GM21529 (cell line): Measurements from ENCODE around the gene ANKRD40.
"Not testable (repeated sequence)": the region's sequence is repeated elsewhere in the genome, so short reads cannot be mapped to it uniquely, and the experiment has no call there.

Experiments
- ATAC-seq: cut with Tn5 transposase; IDR thresholded peaks from one replicate; pipeline ENCODE4 v1.9.1; 2021; ENCODE audit not compliant: unreplicated experiment

Gene ANKRD40

DNA sequence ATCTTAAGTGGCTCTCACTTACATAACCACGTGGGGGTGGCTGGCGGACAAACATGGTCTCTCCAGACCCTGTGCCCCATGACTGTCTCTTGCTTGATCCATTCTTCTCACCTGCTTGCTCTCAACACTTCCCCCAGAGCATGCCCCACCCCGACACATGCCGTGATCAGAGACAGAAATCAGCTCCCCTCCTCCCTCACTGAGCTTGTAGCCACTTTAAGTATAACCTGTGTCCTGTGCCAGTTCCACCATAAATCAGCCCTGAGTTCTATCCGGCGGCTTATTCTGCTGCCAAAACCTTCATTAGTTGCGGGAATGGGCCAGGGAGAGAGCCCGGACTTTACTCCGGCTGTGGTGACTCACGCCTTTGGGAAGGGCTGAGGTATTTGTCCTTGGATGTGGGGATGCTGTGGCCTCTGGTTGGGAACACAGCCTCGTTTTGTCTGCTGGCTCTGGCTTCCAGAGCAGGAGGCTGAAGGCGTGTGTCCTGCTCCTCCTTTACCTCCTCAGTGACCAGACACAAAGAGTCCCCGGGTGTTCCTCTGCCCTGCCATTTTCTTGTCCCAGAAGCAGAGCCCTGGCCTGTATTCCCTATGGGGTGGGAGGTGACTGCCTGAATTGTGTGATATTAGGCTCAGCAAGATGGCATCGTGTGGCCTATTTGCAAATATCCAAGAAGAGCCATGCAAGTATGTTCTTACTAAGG lies 21.1 kb downstream of the ANKRD40 start:
- no peak for ATAC-seq

DNA sequence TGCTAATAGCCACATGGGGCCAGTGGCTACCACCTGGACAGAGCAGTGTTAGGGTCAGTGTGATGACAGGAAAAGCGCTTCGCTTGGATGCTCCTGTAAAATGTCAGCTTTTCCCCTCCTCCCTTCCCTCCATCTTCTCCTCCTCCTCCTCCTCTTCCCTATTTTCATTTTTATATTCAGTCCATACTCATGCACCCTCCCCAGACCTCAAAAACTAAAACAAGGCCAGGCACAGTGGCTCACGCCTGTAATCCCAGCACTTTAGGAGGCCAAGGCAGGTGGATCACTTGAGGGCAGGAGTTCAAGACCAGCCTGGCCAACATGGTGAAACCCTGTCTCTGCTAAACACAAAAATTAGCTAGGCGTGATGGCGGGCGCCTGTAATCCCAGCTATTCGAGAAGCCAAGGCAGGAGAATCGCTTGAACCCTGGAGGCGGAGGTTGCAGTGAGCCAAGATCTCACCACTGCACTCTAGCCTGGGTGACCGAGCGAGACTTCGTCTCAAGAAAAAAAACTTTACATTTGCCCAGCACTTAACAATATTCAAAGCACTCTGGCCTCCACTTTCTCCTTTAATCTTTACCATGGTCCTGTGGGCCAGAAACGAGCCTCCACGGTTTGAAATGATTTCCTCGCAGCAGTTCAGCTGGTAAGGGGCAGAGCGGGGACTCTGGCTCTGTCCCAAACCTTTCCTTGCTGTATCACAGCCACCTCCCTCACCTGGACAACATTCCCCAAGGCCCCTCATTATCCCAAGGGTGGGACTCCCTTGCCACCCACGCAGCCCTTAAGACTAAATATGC lies 21.8 kb downstream of the ANKRD40 start:
- no peak for ATAC-seq

DNA sequence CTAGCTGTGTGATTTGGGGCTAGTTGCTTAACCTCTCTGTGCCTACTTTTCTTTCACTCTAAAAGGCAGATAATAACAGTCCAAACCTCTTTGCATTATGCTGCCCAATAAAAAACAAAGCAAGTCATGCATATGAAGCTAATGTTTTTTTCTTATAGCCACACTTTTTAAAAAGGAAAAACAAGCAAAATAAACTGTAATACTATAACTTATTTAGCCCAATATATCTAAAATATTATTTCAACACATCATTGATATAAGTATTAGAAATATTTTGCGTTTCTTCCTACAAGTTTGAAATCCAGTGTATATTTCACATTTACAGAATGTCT lies 22.4 kb downstream of the ANKRD40 start:
- ATAC-seq = no peak

DNA sequence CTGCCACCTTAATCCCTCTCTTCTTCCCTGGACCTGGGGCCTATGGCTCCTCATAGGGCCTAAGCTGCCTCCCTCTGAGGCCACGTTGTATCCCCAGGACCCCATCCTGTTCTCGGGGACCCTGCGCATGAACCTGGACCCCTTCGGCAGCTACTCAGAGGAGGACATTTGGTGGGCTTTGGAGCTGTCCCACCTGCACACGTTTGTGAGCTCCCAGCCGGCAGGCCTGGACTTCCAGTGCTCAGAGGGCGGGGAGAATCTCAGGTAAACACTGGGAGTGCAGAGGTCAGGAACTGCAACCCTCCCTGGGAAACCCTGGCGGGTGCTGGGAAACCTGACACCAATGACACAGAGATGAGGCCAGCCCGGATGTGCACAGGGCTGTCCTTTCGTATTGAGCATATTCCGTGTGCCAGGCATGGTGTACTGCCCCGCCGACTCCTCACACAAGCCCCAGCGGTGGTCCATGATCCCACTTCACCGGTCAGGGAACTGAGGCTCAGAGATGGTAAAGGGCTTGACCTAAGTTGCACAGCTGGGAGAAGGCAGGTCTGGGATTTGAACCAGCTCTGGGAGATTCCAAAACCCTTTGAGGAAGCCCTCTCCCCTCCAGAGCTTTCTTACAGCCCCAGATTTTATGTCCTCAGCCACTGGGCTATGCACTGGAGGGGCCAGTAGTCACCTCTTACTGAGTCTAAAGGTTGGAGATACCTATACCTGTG lies 22.9 kb downstream of the ANKRD40 start:
- no peak for ATAC-seq

DNA sequence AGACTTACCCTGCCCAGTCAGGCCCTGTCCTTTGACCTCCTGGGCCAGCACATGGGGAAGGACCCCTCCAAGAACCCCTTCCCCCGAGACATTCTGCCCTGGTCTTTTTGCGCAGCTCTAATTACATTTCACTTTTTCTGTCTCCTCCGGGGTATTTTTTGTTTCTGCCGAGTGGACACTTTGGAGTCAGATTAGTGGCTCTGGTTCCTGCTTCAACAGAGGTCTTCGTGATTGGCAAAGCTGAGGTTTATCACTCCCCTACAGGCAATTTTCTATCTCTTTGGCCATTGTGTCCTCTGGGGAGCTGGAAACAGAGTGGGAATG lies 23.5 kb downstream of the ANKRD40 start:
- no peak for ATAC-seq

DNA sequence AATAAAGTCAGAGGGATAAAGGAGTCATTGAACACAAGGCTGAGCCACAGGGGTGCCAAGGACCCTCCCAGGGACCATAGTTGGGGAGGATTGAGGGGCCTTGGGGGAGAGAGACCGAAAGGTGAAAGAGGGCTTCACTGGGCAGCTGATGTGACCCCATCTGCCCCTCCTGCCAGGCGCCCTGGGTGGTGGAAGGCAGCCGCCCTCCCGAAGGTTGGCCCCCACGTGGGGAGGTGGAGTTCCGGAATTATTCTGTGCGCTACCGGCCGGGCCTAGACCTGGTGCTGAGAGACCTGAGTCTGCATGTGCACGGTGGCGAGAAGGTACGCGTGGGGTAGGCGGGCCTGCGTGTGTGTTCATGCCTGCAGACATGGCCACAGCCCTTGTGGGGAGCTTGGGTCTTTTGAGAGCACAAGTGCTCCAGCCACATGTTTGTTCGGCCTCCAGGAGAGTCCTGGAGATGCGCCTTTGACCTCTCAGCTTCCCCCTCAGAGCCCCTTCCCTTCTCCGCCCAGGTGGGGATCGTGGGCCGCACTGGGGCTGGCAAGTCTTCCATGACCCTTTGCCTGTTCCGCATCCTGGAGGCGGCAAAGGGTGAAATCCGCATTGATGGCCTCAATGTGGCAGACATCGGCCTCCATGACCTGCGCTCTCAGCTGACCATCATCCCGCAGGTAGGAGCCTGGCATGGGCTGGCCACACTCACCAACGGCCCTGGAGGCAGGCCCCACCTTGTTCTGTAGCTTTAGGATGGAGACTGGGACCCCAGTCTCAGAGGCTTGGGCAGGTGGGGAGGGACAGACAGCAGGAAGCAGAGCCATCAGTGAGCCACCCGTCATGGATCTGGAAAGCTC lies 24.1 kb downstream of the ANKRD40 start:
- ATAC-seq = no peak

DNA sequence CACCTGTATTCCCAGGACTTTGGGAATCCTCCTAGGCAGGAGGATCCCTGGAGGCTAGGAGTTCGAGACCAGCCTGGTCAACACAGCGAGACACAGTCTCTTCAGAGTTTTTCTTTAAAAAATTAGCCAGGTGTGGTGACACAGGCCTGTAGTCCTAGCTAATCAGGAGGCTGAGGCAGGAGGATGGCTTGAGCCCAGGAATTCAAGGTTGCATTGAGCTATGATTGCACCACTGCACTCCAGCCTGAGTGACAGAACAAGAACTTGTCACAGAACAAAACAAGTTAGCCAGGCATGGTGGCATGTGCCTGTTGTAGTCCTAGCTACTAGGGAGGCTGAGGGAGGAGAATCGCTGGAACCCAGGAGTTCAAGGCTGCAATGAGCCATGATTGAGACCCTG lies 24.8 kb downstream of the ANKRD40 start:
- no peak for ATAC-seq

DNA sequence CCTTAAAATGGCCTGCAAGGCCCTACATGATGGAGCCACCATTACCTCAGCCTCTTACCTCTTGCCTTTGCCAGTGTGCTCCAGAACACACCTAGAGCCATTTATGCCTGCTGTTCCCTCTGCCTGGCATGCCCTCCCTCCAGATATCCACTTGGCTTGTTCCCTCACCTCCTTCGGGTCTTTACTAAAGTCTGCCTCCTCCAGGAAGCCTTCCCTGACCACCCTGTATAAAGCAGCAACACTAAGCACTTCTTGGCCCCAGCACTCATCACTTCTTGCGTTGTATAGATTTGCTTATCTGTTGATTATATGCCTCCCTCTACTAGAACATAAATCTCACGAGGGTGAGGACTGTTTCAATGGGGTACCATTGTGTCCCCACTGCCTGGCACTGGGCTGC lies 25.3 kb downstream of the ANKRD40 start:
- ATAC-seq = no peak

DNA sequence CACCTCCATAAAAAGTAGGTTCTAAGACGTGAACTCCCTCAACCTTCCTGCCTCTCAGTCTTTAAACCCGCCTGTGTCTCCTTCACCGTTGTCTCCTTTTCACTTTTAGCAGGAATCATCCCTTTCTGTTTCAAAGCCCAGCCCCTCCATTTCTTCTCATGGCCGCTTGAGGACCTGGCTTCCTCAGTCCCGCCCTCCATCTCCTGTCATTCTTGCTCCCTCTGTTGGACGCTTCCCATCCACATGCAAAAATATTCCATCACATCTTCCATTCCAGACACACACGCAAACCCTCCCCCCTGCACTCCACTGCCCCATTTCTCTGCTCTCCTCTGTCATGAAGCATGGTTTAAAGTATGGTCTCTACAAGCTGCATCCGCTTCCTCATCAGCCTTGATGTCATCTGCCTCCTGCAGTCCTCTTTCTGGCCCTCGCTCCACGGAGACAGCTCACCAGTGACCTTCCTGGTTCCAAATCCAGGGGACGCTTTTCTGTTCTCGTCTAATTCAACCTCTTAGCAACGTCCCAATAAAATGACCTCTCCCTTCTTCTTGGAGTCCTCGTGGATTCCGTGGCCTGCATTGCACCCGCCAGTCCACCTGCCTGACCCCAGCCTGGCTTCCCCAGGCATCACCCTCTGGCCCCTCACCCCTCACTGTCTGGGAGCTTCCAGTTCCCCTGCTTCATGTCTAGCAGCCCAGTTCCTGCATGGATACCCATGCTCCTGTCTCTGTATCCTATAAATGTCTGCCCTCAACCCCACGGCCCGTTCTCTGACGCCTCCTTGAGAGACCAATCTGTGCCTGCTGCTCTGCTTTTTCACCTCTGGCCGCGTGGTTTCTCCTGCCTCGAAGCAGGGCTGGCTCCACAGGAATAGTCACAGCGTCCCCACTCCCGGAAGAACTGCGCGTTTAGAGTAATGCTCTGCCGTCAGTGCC lies 26.2 kb downstream of the ANKRD40 start:
- ATAC-seq = no peak

DNA sequence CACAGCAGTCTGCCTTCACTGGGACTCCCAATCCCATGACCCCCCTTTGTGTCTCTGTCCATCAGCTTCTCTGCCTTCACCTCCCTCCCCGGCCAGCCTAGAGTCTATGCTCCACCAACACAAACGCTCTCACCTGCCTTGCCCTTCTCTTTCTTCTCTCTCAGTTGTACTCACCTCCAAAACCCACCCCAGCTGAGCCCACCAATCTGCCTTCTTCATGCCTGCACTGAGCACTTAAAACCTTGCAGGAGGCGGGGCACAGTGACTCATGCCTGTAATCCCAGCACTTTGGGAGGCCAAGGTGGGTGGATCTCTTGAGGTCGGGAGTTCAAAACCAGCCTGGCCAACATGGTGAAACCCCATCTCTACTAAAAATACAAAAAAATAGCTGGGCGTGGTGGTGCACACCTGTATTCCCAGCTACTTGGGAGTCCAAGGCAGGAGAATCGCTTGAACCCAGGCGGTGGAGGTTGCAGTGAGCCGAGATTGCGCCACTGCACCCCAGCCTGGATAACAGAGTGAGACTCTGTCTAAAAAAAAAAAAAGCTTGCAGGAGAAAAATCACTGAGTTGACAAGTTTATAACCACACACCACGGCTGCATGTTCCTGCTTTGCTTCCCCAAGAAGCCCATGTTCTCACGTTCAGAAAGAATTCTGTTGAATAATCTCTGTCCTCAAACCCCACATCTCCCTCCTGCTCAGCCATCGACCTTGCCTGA lies 27.0 kb downstream of the ANKRD40 start:
- not testable (repeated sequence) for ATAC-seq

DNA sequence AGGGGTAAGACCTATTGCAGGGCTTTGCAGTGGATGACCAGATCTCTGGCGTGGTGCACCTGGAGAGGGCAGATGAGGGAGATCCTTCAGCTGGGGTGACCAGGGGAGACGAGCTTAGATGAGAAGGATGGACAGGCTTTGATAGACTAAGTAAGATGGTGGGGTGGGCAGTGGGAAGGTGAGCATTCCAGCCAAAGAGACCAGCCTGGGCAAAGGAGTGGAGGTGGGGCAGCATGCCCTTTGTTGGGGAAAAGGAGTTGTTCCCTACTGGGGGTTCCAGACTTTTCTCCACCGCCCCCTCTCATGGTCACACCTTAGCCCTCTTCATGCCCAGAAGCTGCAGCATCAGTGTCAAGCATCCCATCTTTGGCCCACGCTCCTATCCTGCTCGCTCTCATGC lies 27.6 kb downstream of the ANKRD40 start:
- ATAC-seq = no peak

DNA sequence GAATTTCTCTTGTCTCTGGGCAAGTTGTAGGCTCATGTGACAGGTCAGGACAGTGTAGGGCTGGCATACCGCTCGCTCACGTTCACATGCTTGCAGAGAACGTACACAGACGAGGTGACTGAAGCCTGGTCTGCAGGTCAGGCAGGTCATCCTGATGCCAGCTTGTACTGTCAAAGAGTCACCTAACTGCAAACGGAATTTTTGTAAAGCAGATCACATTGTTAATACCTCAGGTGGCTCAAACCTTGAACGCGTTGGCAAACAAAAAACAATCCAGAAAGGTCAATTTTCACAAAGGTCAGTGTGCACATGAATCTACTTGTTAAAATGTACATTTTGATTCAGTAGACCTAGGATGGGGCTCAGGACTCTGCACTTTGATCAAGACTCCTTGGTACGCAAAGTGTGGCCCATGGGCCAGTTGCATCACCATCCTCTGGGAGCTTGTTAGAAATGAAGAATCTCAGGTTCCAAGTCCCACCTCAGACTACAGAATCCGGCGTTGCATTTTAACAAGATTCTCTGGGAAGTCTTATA lies 28.6 kb downstream of the ANKRD40 start:
- ATAC-seq = no peak

DNA sequence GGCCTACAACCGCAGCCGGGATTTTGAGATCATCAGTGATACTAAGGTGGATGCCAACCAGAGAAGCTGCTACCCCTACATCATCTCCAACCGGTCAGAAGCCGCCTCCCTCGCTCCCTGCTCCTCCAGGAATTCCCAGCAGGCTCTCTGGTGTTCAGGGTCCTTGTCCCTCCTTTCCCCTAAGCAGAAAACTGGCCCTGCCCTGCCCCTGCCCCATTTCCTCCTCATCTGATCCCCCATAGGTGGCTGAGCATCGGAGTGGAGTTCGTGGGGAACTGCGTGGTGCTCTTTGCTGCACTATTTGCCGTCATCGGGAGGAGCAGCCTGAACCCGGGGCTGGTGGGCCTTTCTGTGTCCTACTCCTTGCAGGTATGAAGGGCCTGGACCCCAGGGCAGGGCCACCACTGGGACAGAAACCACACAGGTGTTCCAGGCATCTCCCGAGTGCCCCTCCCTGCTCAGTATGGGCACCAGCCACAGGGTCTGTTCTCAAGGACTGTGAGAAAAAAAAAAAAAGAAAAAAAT lies 29.8 kb downstream of the ANKRD40 start:
- ATAC-seq = no peak

DNA sequence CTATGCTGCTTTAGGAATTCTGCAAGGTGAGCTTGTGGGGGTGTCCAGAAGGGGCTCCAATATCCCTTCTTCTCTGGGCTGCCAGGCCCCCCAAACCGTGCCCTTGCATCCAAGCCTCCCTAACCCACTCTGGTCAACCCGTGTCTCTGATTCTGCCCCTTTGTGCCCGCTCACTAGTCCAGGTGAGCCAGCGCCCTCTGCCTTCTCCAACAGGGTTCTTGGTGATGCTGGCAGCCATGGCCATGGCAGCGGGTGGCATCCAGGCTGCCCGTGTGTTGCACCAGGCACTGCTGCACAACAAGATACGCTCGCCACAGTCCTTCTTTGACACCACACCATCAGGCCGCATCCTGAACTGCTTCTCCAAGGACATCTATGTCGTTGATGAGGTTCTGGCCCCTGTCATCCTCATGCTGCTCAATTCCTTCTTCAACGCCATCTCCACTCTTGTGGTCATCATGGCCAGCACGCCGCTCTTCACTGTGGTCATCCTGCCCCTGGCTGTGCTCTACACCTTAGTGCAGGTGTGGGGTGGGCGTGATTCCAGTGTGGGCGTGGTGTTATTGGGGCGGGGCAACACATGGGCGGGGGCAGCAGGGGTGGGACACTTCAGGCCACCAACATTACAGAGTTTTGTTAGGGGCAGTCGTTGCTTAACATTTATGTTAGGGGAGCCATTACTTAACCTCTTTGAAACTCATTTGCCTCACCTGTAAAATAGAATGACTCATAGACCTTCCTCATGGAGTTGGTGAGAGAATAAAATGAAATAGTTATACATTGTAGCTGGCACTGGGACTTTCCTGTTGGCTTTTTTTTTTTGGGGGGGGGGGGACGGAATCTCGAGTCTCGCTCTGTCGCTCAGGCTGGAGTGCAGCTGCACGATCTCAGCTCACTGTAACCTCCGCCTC lies 31.4 kb downstream of the ANKRD40 start:
- ATAC-seq = no peak

DNA sequence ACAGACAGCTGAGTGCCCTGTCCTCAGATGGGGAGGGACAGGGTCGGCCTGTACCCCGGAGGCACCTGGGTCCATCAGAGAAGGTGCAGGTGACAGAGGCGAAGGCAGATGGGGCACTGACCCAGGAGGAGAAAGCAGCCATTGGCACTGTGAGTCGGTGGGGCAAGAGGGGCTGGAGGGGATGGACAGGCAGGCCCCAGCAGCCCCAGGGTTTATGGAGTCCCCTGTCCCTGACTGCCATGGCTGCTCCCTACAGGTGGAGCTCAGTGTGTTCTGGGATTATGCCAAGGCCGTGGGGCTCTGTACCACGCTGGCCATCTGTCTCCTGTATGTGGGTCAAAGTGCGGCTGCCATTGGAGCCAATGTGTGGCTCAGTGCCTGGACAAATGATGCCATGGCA lies 32.1 kb downstream of the ANKRD40 start:
- no peak for ATAC-seq

DNA sequence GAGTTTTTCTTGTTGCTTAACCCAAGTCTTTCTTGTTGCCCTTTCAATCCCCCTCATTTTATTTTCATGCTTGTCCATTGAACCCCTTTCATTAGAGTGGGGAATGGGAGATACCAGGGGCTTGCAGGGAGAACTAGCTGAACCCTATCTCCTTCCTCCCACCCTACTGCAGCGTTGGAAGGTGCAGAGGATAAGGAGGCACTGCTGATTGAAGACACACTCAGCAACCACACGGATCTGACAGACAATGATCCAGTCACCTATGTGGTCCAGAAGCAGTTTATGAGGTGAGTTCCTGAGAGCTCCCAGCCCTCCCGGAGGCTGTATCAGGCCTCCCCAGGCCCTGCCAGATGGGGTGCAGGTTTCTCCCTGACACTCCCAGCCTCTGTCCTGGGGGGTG lies 32.5 kb downstream of the ANKRD40 start:
- ATAC-seq = no peak

DNA sequence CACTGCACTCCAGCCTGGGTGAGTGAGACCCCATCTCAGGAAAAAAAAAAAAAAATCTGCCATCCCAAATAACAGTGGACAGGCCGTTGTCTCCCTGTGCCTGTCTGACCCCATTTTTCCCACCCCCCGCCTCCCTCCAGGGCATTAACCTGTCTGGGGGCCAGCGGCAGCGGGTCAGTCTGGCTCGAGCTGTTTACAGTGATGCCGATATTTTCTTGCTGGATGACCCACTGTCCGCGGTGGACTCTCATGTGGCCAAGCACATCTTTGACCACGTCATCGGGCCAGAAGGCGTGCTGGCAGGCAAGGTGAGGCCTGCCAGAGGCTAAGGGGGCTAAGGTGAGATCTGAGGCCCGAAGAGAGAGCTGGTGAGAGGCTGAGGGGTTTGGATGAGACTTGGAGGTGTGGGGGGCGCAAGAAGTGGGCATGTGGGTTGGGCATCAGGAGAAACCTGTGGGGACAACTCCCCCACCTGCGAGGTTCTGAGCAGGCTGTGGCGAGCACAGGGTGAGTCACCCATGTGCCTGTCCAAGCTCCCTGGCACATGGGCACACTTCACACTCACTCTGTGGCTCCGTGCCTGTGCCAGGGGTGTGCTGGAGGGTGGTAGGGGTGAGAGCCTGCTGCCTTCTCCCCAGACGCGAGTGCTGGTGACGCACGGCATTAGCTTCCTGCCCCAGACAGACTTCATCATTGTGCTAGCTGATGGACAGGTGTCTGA lies 34.7 kb downstream of the ANKRD40 start:
- ATAC-seq = no peak
